Liver (tissue), 9 donors: ENCODE data around the gene SDC1. TPM values are rescaled to one million over a fixed set of nuclear protein-coding genes. Genes with fewer than 3 reads are reported as not detected.

ENCODE experiments used
- DNase-seq: peaks from one replicate; pipeline ENCODE4 v3.0.0-alpha.2; 2017; ENCODE audit warnings: low spot score
- H3K27ac ChIP-seq, 2 donors: one replicate each; pipeline ENCODE4 v1.7.0; 2013; ENCODE audit warnings: inconsistent platforms in 2 of 2, low read length in 2 of 2, control low read depth in 1 of 2, low read depth in 1 of 2, mild to moderate bottlenecking in 1 of 2
- H3K27me3 ChIP-seq, 4 donors: one replicate each; pipeline versions ENCODE4 v1.6.1 to v1.7.0; 2013; ENCODE audit warnings: low read length in 3 of 4, inconsistent platforms in 1 of 4, mild to moderate bottlenecking in 1 of 4, moderate library complexity in 1 of 4; ENCODE audit not compliant: control insufficient read depth in 4 of 4, insufficient read depth in 4 of 4
- H3K36me3 ChIP-seq, 4 donors: one replicate each; pipeline versions ENCODE4 v1.6.1 to v1.7.0; 2013; ENCODE audit warnings: low read length in 3 of 4, mild to moderate bottlenecking in 3 of 4, low read depth in 1 of 4, moderate library complexity in 1 of 4; ENCODE audit not compliant: control insufficient read depth in 4 of 4, insufficient read depth in 3 of 4
- H3K4me1 ChIP-seq, 4 donors: one replicate each; pipeline versions ENCODE4 v1.6.1 to v1.7.0; 2013; ENCODE audit warnings: low read length in 3 of 4, mild to moderate bottlenecking in 3 of 4, moderate library complexity in 1 of 4; ENCODE audit not compliant: control insufficient read depth in 4 of 4, insufficient read depth in 4 of 4
- H3K4me3 ChIP-seq, 3 donors: one replicate each; pipeline versions ENCODE4 v1.6.1 to v1.7.0; 2013; ENCODE audit warnings: low read length in 3 of 3, control low read depth in 1 of 3, low read depth in 1 of 3, mild to moderate bottlenecking in 1 of 3
- H3K9ac ChIP-seq, 2 donors: one replicate each; pipeline ENCODE4 v1.7.0; 2013; ENCODE audit warnings: low read length in 2 of 2, mild to moderate bottlenecking in 2 of 2, moderate library complexity in 2 of 2, control low read depth in 1 of 2, low read depth in 1 of 2
- H3K9me3 ChIP-seq, 4 donors: one replicate each; pipeline versions ENCODE4 v1.6.1 to v1.7.0; 2013; ENCODE audit warnings: low read length in 3 of 4; ENCODE audit not compliant: control insufficient read depth in 4 of 4
- ATF3 ChIP-seq: IDR thresholded peaks from 2 replicates; pipeline ENCODE4 v1.6.1; 2016; ENCODE audit warnings: antibody characterized with exemption
- CTCF ChIP-seq: fragments of 150-350 bp; IDR thresholded peaks from 2 replicates; pipeline ENCODE4 v1.5.1; 2017; ENCODE audit warnings: improper control_type of control experiment, low read depth, low read length; ENCODE audit not compliant: missing input control
- EGR1 ChIP-seq, 2 donors: IDR thresholded peaks; 2 replicates each; pipeline ENCODE4 v1.6.1; 2016 to 2018; ENCODE audit warnings: antibody characterized with exemption in 2 of 2, low read depth in 2 of 2
- FOXA1 ChIP-seq: IDR thresholded peaks from 2 replicates; pipeline ENCODE4 v1.6.1; 2016; ENCODE audit warnings: antibody characterized with exemption
- FOXA2 ChIP-seq: IDR thresholded peaks from 2 replicates; pipeline ENCODE4 v1.6.1; 2016; ENCODE audit warnings: antibody characterized with exemption
- GABPA ChIP-seq, 2 donors: IDR thresholded peaks in 1 of 2; conservative IDR thresholded peaks in 1 of 2; 2 replicates each; pipeline ENCODE4 v1.6.1; 2016; ENCODE audit warnings: antibody characterized with exemption in 2 of 2, mild to moderate bottlenecking in 1 of 2, moderate library complexity in 1 of 2
- HNF4A ChIP-seq, 2 donors: conservative IDR thresholded peaks; 2 replicates each; pipeline ENCODE4 v1.6.1; 2016; ENCODE audit warnings: antibody characterized with exemption in 2 of 2, mild to moderate bottlenecking in 2 of 2
- HNF4G ChIP-seq: IDR thresholded peaks from 2 replicates; pipeline ENCODE4 v1.6.1; 2016; ENCODE audit warnings: antibody characterized with exemption
- JUND ChIP-seq, 2 donors: IDR thresholded peaks; 2 replicates each; pipeline ENCODE4 v1.6.1; 2016; ENCODE audit warnings: antibody characterized with exemption in 2 of 2
- MAX ChIP-seq: IDR thresholded peaks from 2 replicates; pipeline ENCODE4 v1.6.1; 2016; ENCODE audit warnings: antibody characterized with exemption
- NR2F2 ChIP-seq: IDR thresholded peaks from 2 replicates; pipeline ENCODE4 v1.6.1; 2016; ENCODE audit warnings: antibody characterized with exemption
- RAD21 ChIP-seq, 2 donors: IDR thresholded peaks; 2 replicates each; pipeline ENCODE4 v1.6.1; 2016; ENCODE audit warnings: antibody characterized with exemption in 2 of 2, mild to moderate bottlenecking in 2 of 2
- REST ChIP-seq: IDR thresholded peaks from 2 replicates; pipeline ENCODE4 v1.6.1; 2016; ENCODE audit warnings: antibody characterized with exemption, mild to moderate bottlenecking
- RXRA ChIP-seq, 2 donors: IDR thresholded peaks; 2 replicates each; pipeline ENCODE4 v1.6.1; 2017 to 2018; ENCODE audit warnings: antibody characterized with exemption in 2 of 2, mild to moderate bottlenecking in 1 of 2
- SP1 ChIP-seq: IDR thresholded peaks from 2 replicates; pipeline ENCODE4 v1.6.1; 2018; ENCODE audit warnings: antibody characterized with exemption, mild to moderate bottlenecking
- TAF1 ChIP-seq: conservative IDR thresholded peaks from 2 replicates; pipeline ENCODE4 v1.6.1; 2016; ENCODE audit warnings: antibody characterized with exemption, mild to moderate bottlenecking
- YY1 ChIP-seq: IDR thresholded peaks from 2 replicates; pipeline ENCODE4 v1.6.1; 2016; ENCODE audit warnings: antibody characterized with exemption, mild to moderate bottlenecking
- ZBTB33 ChIP-seq: IDR thresholded peaks from 2 replicates; pipeline ENCODE4 v1.6.1; 2016; ENCODE audit warnings: antibody characterized with exemption
- WGBS: extraction: QIAGEN DNeasy Blood & Tissue Kit; methylation state at CpG from one replicate; pipeline ENCODE4 v1.1.7; 2013; 5-methylcytosine and 5-hydroxymethylcytosine counted together
- polyA plus RNA-seq, 2 donors: library from polyadenylated mRNA; stranded (reverse) in 1 of 2; unstranded in 1 of 2; fragments of 200-250 nt in 1 of 2; fragments of >200 nt in 1 of 2; fragmentation: Nextera tagmentation in 1 of 2; extraction: Ambion mirVana in 1 of 2; gene quantifications; one replicate each; pipeline versions ENCODE4 v1.2.1 to v1.2.3, GENCODE V29; 2013 to 2015
- total RNA-seq, 2 donors: library from RNA; depleted of rRNA; stranded (reverse); fragments of >200 nt; gene quantifications; one replicate each; pipeline ENCODE4 v1.2.3, GENCODE V29; 2014
- donor health status: healthy.
- donor health status: healthy.
- donor health status: healthy.
- donor health status: healthy.
- donor health status: healthy.

SDC1 gene
- total and polyA plus RNA-seq, 4 donors = 99.6 to 363 (median 196) TPM

GRCh38 chr2:20179755-20180594, 45.0 kb downstream of the SDC1 start:
- Histone ChIP-seq H3K27me3 (no peaks in the 10 kb centered on the region), H3K27ac (peak overlapping the region; percentile 84 to 93), H3K36me3 (no peaks in the 10 kb centered on the region), H3K4me1 (peaks cover 37 to 74% (median 58%) of the 10 kb centered on the region in 4 donors), H3K9me3 (no peaks in the 10 kb centered on the region), H3K9ac (peak overlapping the region in 1 of 2 donors; percentile 30), H3K4me3 (no peak overlapping the region)
- TF ChIP-seq CTCF = no peak
- peak; percentile 3 for TF ChIP-seq TAF1
- TF ChIP-seq SP1 = peak; percentile 83
- TF ChIP-seq GABPA (IDR thresholded peaks at IDR 0.05 in 1 of 2, conservative IDR thresholded peaks at IDR 0.05 in 1 of 2) = no peak
- TF ChIP-seq ZBTB33 = peak; percentile 7
- peak; percentile 40 to 64 for TF ChIP-seq HNF4A (conservative IDR thresholded peaks at IDR 0.05)
- no peak for TF ChIP-seq NR2F2
- peak; percentile 27 to 84 for TF ChIP-seq RXRA (IDR thresholded peaks at IDR 0.05)
- TF ChIP-seq RAD21 (IDR thresholded peaks at IDR 0.05) = peak; percentile 41 to 44
- peak; percentile 58 for TF ChIP-seq ATF3
- TF ChIP-seq YY1 = peak; percentile 83
- TF ChIP-seq FOXA1 = peak; percentile 61
- peak; percentile 24 for TF ChIP-seq HNF4G
- TF ChIP-seq FOXA2 = peak; percentile 43
- TF ChIP-seq EGR1 (IDR thresholded peaks at IDR 0.05; ENCODE audit: low read depth in 2 of 2) = no peak
- peak; percentile 57 for TF ChIP-seq MAX
- TF ChIP-seq JUND (IDR thresholded peaks at IDR 0.05) = peak; percentile 87 to 95
- TF ChIP-seq REST = peak; percentile 40
- no peak for DNase-seq
- WGBS = 32% methylated on average over 25 of the region's 25 CpGs
